Naive B cell (primary cell): ENCODE measurements around the gene KHDC4. TPM values are rescaled to one million over a fixed set of nuclear protein-coding genes. Genes with fewer than 3 reads are reported as not detected.

Experiments
- ATAC-seq, 2 donors: fragments of 150-1000 bp; cut with Tn5 transposase; 2 replicates each; pipeline ENCODE4 v1.10.0; 2021; ENCODE audit warnings: low read depth in 2 of 2, mild to moderate bottlenecking in 2 of 2, moderate library complexity in 2 of 2
- DNase-seq: peaks from one replicate; pipeline ENCODE4 v3.0.0; 2022
- H3K27ac Mint-ChIP-seq, 6 donors: one replicate each; pipeline ENCODE4 v1.8.0; 2020 to 2022; ENCODE audit warnings: mild to moderate bottlenecking in 6 of 6, mixed read lengths in 6 of 6, moderate library complexity in 5 of 6, inconsistent platforms in 2 of 6
- H3K27me3 Mint-ChIP-seq, 3 donors: one replicate each; pipeline ENCODE4 v1.8.0; 2021 to 2022; ENCODE audit warnings: mixed read lengths in 3 of 3, mild to moderate bottlenecking in 1 of 3
- H3K36me3 Mint-ChIP-seq, 2 donors: one replicate each; pipeline ENCODE4 v1.8.0; 2020 to 2022; ENCODE audit warnings: mixed read lengths in 2 of 2, inconsistent platforms in 1 of 2, mild to moderate bottlenecking in 1 of 2
- H3K4me1 Mint-ChIP-seq, 3 donors: one replicate each; pipeline ENCODE4 v1.8.0; 2020 to 2022; ENCODE audit warnings: mixed read lengths in 3 of 3, inconsistent platforms in 1 of 3, mild to moderate bottlenecking in 1 of 3, moderate library complexity in 1 of 3
- H3K4me3 Mint-ChIP-seq, 8 donors: one replicate each; pipeline ENCODE4 v1.8.0; 2020 to 2022; ENCODE audit warnings: mild to moderate bottlenecking in 8 of 8, mixed read lengths in 8 of 8, moderate library complexity in 8 of 8, inconsistent platforms in 2 of 8
- H3K9me3 Mint-ChIP-seq, 7 donors: one replicate each; pipeline ENCODE4 v1.8.0; 2020 to 2022; ENCODE audit warnings: mixed read lengths in 7 of 7, mild to moderate bottlenecking in 5 of 7, inconsistent platforms in 2 of 7, moderate library complexity in 1 of 7
- polyA plus RNA-seq, 6 donors: library from polyadenylated mRNA; unstranded; fragments of 300-500 nt; fragmentation: Illumina TruSeq; gene quantifications; one replicate each; pipeline ENCODE4 v1.2.3, GENCODE V29; 2021; ENCODE audit warnings: low read depth in 6 of 6

Gene KHDC4
- polyA plus RNA-seq, 6 donors from 2014 or later, result 5.5 to 10.7 (median 7.2) TPM

- Mint-ChIP-seq H3K4me3 (no peak overlapping the region), H3K36me3 (no peaks in the 10 kb centered on the region), H3K27ac (no peak overlapping the region), H3K9me3 (no peaks in the 10 kb centered on the region), H3K4me1 (peaks cover 6 to 21% (median 8%) of the 10 kb centered on the region in 3 donors), H3K27me3 (no peaks in the 10 kb centered on the region)
- ATAC-seq, result no peak
- no peak for DNase-seq
Observed at GRCh38 chr1:155880251-155880650, 54.0 kb downstream of the KHDC4 start.

GRCh38 chr1:155877945-155878344 is 56.3 kb downstream of the KHDC4 start:
- no peak for ATAC-seq
- peak overlapping the region in 1 of 6 donors; percentile 80 for H3K27ac Mint-ChIP-seq
- peaks cover 6 to 14% (median 8%) of the 10 kb centered on the region in 3 donors for H3K4me1 Mint-ChIP-seq
- no peaks in the 10 kb centered on the region for H3K27me3 Mint-ChIP-seq
- no peak overlapping the region for H3K4me3 Mint-ChIP-seq
- H3K36me3 Mint-ChIP-seq, result no peaks in the 10 kb centered on the region
- DNase-seq, result no peak
- no peaks in the 10 kb centered on the region for H3K9me3 Mint-ChIP-seq

- no peaks in the 10 kb centered on the region for H3K4me1 Mint-ChIP-seq
- no peaks in the 10 kb centered on the region for H3K36me3 Mint-ChIP-seq
- H3K9me3 Mint-ChIP-seq, result no peaks in the 10 kb centered on the region
- DNase-seq (no peak), ATAC-seq (no peak)
- H3K27me3 Mint-ChIP-seq, result no peaks in the 10 kb centered on the region
- no peak overlapping the region for H3K27ac Mint-ChIP-seq
- no peak overlapping the region for H3K4me3 Mint-ChIP-seq
Observed at GRCh38 chr1:155873860-155874259, 60.4 kb downstream of the KHDC4 start.

- Mint-ChIP-seq H3K27me3 (no peaks in the 10 kb centered on the region), H3K4me1 (no peaks in the 10 kb centered on the region), H3K36me3 (no peaks in the 10 kb centered on the region), H3K27ac (no peak overlapping the region), H3K9me3 (no peaks in the 10 kb centered on the region), H3K4me3 (no peak overlapping the region)
- no peak for DNase-seq
- ATAC-seq, result no peak
Observed at GRCh38 chr1:155872527-155872926, 61.7 kb downstream of the KHDC4 start.

- no peaks in the 10 kb centered on the region for H3K9me3 Mint-ChIP-seq
- no peak overlapping the region for H3K27ac Mint-ChIP-seq
- no peaks in the 10 kb centered on the region for H3K4me1 Mint-ChIP-seq
- no peaks in the 10 kb centered on the region for H3K36me3 Mint-ChIP-seq
- H3K27me3 Mint-ChIP-seq, result no peaks in the 10 kb centered on the region
- DNase-seq (no peak), ATAC-seq (no peak)
- H3K4me3 Mint-ChIP-seq, result no peak overlapping the region
Observed at GRCh38 chr1:155871390-155871789, 62.8 kb downstream of the KHDC4 start.

GRCh38 chr1:155867766-155868165 is 66.4 kb downstream of the KHDC4 start:
- ATAC-seq (no peak), DNase-seq (no peak)
- H3K27me3 Mint-ChIP-seq, result peaks cover 0 to 1% (median under 1%) of the 10 kb centered on the region in 3 donors
- H3K4me3 Mint-ChIP-seq, result no peak overlapping the region
- no peaks in the 10 kb centered on the region for H3K36me3 Mint-ChIP-seq
- no peaks in the 10 kb centered on the region for H3K4me1 Mint-ChIP-seq
- peak overlapping the region in 1 of 6 donors; percentile 32 for H3K27ac Mint-ChIP-seq
- no peaks in the 10 kb centered on the region for H3K9me3 Mint-ChIP-seq

GRCh38 chr1:155864393-155864792 is 69.8 kb downstream of the KHDC4 start:
- no peak overlapping the region for H3K27ac Mint-ChIP-seq

More at GRCh38 chr1:155864393-155864792, 69.8 kb downstream of the KHDC4 start:
- H3K36me3 Mint-ChIP-seq, result no peaks in the 10 kb centered on the region
- DNase-seq (no peak), ATAC-seq (no peak)
- H3K9me3 Mint-ChIP-seq, result no peaks in the 10 kb centered on the region
- peaks cover 6 to 8% (median 8%) of the 10 kb centered on the region in 3 donors for H3K4me1 Mint-ChIP-seq
- H3K27me3 Mint-ChIP-seq, result peaks cover 6 to 11% (median 9%) of the 10 kb centered on the region in 3 donors
- H3K4me3 Mint-ChIP-seq, result no peak overlapping the region

Other genes with a start within 250 kb of the KHDC4 start
- gene YY1AP1, start 245.6 kb downstream of the KHDC4 start, polyA plus RNA-seq, result 10 to 100 TPM; 26.7 to 56.1 (median 32.2) TPM
- 10 to 100 TPM; 65.6 to 87.5 (median 77.6) TPM for gene DAP3, start 245.3 kb downstream of the KHDC4 start, polyA plus RNA-seq
- 10 to 100 TPM in 5 of 6 donors, 1 to 10 TPM in 1; 9.6 to 64.4 (median 30.7) TPM for gene GON4L, start 77.2 kb downstream of the KHDC4 start, polyA plus RNA-seq
- 10 to 100 TPM in 1 of 6 donors, 1 to 10 TPM in 5; 1.4 to 10.9 (median 2.5) TPM for gene SYT11, start 74.8 kb downstream of the KHDC4 start, polyA plus RNA-seq
- gene RIT1, start 23.1 kb downstream of the KHDC4 start, polyA plus RNA-seq, result 10 to 100 TPM in 5 of 6 donors, 1 to 10 TPM in 1; 5.2 to 30.0 (median 20.9) TPM
- 1 to 10 TPM in 1 of 6 donors, under 1 TPM in 2, not detected in 3; 0.21 to 1.2 (median 0.36) TPM for gene RXFP4, start 7.2 kb upstream of the KHDC4 start, polyA plus RNA-seq
- gene ARHGEF2, start 44.1 kb upstream of the KHDC4 start, polyA plus RNA-seq, result 10 to 100 TPM in 5 of 6 donors, 1 to 10 TPM in 1; 6.9 to 48.4 (median 27.7) TPM
- 100 to 1,000 TPM; 243 to 278 (median 256) TPM for gene SSR2, start 86.5 kb upstream of the KHDC4 start, polyA plus RNA-seq
- gene UBQLN4, start 119.4 kb upstream of the KHDC4 start, polyA plus RNA-seq, result 1 to 10 TPM; 4.7 to 9.0 (median 6.1) TPM
- gene LAMTOR2, start 120.4 kb upstream of the KHDC4 start, polyA plus RNA-seq, result 100 to 1,000 TPM in 5 of 6 donors, 10 to 100 TPM in 1; 99.5 to 139 (median 114) TPM
- gene RAB25, start 126.7 kb upstream of the KHDC4 start, polyA plus RNA-seq, result not detected
- gene MEX3A, start 148.1 kb upstream of the KHDC4 start, polyA plus RNA-seq, result under 1 TPM in 2 of 6 donors, not detected in 4; 0.05 to 0.13 TPM
- gene LMNA, start 180.3 kb upstream of the KHDC4 start, polyA plus RNA-seq, result 1 to 10 TPM in 4 of 6 donors, under 1 TPM in 2; 0.33 to 3.0 (median 1.4) TPM
- gene SEMA4A, start 219.2 kb upstream of the KHDC4 start, polyA plus RNA-seq, result 10 to 100 TPM; 23.3 to 37.3 (median 29.5) TPM